OCI-LY7 (cell line): ENCODE measurements around the gene STAG2.

Experiments used
- EZH2phosphoT487 ChIP-seq: fragments of 200-600 bp; sonication (generic); IDR thresholded peaks from 2 replicates; pipeline ENCODE4 v1.6.1; 2018; ENCODE audit warnings: low read depth, borderline replicate concordance, mild to moderate bottlenecking, mixed run types, antibody characterized with exemption, low read length, moderate library complexity, mixed read lengths
- TF ChIP-seq, protein P1 (sequence below): fragments of 200-600 bp; sonication (generic); conservative IDR thresholded peaks from 2 replicates; pipeline ENCODE4 v1.5.1; 2014; ENCODE audit warnings: mild to moderate bottlenecking, antibody characterized with exemption, low read length, moderate library complexity, mixed read lengths

DNA sequence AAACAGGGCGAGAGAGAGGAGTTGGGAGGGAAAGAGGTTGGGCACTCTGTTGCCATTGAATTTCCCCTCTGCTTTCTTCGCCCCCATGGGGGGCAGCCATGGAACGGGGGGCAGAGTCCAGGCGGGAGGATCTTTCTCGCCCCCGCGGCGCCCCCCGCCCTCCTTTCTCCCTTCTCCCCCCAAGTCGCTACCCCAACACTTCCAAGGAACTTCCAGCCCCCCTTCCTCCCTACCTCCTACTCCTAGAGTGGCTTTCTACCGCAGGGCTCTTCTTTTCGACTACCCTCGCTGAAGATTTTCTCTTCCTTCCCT lies 594 bp upstream of the STAG2 start:
- TF ChIP-seq, protein P1, sequence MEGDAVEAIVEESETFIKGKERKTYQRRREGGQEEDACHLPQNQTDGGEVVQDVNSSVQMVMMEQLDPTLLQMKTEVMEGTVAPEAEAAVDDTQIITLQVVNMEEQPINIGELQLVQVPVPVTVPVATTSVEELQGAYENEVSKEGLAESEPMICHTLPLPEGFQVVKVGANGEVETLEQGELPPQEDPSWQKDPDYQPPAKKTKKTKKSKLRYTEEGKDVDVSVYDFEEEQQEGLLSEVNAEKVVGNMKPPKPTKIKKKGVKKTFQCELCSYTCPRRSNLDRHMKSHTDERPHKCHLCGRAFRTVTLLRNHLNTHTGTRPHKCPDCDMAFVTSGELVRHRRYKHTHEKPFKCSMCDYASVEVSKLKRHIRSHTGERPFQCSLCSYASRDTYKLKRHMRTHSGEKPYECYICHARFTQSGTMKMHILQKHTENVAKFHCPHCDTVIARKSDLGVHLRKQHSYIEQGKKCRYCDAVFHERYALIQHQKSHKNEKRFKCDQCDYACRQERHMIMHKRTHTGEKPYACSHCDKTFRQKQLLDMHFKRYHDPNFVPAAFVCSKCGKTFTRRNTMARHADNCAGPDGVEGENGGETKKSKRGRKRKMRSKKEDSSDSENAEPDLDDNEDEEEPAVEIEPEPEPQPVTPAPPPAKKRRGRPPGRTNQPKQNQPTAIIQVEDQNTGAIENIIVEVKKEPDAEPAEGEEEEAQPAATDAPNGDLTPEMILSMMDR: no peak
- no peak for TF ChIP-seq EZH2phosphoT487
